Measurements from ENCODE around the gene MAP3K20.
"Not testable (repeated sequence)": the region's sequence is repeated elsewhere in the genome, so short reads cannot be mapped to it uniquely, and the experiment has no call there.

Gene MAP3K20

DNA sequence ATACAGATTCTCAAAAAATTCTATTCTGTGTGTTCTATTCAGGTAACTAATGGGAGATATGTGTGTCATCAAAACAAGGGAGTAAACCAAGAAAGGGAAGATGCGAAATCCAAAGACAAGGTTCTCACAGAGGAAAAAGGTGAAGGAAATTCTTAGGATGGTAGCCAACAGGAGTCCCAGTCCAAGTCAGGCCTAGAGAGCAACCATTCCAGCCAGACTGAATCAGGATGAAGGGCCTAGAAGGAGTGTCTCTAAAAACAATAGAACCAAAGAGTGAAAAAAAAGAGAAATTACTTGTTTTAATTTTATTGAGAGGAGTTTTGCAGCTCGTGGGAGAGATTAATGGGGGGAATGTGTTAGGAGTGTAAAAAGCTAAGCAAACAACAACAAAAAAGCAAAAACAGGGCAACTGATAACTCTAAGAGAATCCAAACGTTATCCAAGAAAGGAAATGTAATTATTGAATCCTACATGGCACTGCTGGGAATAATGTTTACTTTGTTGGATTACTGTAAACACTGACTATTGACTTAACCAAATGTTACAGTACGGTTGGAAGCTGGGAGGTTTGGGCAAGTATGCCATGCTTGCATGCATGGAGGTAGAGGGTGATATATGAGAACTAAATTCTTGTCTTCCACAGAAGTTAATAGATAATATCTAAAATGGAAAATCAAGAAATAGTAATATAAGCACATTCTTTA lies 12.3 kb downstream of the MAP3K20 start:
- no peak for DNase-seq

DNA sequence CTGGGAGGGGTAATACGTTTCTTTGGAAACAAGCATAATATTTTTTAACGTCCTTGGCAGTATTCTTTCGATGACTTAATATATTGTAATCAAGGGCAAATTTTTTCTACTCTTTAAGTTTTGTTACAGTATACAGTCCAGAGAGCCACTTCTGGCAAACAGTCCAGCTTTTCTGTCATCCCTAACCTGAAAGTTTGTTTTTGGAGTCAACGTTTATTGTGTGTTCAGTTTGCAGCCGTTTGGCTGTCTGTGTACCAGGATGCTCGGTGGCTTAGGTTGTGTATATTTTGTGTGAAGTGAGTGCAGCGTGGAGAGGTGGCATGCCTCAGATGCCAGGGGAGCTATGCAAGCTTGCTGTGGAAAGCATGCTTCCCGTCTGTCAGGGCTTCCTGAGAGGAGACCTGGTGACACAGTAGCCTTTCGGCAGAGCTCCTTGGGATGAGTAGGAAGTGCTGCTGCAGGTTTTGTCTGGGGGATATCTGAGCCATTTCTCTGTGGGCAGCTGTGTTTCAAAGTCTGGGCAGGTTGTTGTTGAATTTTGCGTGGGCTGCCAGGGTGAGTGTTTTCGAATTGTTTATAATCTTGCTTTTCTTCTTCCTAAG lies 14.7 kb downstream of the MAP3K20 start:
- DNase-seq: no peak

DNA sequence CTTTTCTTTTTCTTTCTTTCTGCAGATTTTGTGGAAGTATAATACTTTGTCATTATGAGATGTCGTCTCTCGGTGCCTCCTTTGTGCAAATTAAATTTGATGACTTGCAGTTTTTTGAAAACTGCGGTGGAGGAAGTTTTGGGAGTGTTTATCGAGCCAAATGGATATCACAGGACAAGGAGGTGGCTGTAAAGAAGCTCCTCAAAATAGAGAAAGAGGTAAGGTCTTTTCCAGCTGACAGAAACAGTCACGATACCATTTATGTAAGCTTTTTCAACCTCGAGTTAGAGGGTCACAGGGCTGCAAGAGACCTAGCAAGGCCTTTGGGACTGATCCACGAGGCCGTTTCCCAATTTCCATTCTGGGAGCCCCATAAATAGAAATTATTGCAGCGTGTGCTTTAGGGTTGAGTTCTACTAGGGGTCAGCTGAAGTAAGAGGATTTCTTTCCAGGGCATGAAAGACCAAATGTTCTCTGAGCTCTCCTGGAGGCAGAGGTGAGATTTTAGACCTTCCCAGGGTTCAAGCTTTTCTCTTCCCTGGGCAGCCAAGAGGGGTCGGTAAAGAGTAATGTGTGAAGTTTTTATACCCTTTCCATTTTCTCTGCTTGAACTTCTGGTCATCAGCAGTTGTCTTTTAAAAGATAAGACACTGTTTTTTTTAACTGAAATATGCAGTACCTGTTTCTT lies 15.5 kb downstream of the MAP3K20 start:
- DNase-seq: no peak

DNA sequence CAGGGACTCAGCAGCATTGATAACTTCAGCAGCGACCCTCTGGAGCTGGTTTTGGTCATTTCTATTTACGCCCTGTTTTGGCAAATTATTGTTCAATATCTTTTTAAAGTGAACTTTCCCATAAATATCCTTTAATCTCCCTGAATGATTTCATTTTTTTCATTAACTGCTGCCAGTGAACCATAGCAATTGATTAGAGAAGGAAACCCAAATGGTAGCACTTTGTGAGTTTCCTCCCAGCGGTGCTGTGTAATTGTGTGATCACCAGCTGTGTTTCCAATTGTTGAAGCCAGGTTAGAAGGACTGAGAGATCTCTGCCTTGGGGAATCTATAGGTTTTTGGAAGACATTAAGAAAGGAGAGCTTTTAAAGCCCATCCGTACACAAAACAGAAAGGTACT lies 16.3 kb downstream of the MAP3K20 start:
- no peak for DNase-seq

DNA sequence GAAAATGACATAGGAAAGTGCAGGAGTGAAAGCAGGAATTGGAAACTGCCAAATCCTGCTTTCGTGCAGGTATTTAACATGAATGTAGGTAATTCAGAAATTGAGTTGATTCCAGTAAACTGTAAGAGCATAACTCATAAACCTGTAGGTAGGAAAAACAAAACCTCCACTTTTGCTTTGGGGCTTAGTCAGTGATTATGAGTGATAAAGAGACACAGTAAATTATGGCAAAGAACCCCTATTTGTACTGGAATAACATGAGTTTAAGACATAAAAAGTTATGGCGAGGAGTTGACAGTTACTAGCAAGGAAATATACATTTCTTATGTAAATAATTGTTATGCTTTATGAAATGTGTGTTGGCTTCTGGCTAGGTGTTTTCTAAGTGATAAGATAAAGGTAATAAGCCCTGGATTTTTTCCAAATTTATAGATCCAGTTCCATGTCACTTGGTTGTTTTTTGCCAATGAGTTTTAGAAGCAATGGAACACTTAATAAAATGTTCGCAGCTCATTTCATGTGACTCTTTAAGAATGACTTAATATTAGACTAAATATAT lies 17.3 kb downstream of the MAP3K20 start:
- no peak for DNase-seq

DNA sequence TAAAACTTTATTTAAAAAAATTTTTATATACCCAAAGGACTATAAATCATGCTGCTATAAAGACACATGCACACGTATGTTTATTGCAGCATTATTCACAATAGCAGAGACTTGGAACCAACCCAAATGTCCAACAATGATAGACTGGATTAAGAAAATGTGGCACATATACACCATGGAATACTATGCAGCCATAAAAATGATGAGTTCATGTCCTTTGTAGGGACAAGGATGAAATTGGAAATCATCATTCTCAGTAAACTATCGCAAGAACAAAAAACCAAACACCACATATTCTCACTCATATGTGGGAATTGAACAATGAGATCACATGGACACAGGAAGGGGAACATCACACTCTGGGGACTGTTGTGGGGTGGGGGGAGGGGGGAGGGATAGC lies 18.0 kb downstream of the MAP3K20 start:
- DNase-seq: not testable (repeated sequence)

DNA sequence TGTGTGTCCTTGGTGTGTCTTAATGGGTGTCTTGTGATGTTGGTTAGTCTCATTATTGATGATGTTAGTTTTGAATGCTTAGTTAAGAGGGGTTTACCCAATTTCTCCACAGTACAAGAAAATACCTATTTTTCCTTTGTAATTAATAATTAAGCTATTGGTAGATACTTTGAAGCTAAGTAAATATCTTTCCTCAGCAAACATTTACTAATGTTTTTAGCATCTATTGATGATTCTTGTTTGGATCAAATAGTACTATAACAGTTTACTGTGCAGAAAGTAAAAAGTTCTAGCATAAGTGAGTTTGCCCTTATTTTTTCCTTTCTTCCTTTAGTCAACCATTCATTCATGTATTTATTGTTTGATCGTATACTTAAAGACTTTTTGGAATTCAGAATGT lies 19.1 kb downstream of the MAP3K20 start:
- DNase-seq: no peak

DNA sequence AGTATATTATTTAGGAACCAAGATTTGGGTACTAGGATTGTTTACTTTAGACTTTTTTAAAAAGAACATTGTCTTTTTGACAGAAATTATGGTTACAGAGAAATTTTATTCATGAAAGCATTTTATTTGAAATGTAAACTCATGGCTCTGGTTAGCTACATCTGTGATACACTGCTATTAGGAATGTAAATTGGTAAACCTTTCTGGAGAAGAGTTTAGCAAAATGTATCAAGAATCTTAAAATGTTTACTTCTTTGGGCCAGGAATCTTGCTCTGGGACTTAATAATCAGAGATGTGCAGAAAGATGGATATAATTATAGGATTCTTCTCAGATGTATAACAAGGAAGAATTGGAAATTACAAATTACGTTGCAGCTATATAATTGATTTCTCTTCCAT lies 19.7 kb downstream of the MAP3K20 start:
- DNase-seq: no peak

DNA sequence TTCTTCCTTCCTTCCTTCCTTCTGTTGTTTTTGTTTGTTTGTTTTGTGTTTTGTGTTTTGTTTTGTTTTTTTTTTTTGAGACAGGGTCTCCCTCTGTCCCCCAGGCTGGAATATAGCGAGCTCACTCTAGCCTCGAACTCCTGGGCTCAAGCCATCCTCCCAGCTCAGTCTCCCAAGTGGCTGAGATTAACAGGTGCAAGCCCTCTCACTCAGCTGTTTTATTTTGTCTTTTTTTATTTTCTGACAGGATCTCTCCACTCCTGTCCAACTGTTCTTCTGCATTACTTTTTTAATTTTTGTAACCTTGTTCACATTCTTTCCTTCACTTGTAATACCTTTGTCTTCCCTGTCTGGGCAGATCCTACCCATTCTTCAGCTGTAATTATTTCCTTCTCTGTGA lies 23.6 kb downstream of the MAP3K20 start:
- DNase-seq: no peak

DNA sequence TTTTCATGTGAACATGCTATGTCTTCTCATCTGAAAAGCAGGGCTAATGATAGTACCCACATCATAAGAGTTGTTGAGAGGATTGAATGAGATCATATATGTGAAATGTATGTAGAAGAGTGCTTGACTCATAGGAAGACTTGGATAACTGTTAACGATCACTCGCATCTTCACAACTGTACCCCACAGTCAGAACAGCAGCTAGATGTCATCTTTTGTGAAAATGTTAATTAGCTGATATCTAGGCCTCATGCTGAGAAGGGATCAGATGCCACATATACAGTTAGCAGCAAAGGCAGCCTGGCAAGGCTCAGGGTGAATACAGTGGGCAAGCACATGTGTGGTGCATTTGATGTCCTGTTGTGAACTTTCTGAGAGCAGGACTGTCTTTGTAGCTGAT lies 24.2 kb downstream of the MAP3K20 start:
- DNase-seq: no peak

DNA sequence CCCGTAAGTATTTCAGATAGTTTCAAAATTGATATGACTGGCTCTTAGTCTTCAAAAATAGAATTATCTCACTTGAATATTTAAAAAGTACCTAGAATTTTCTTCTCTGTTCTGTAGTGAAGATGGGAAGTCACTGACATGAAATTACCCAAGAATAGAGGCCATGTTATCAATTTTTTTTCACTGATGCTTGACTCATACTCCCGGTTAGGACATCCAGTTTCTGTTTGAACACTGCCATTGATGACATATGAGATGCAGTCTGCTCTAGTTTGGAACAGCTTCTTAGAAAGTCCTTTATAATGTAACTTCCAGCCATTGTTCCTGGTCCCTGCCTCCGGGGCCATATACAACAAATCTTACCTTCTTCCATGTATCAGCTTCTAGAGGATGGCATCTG lies 26.0 kb downstream of the MAP3K20 start:
- no peak for DNase-seq

DNA sequence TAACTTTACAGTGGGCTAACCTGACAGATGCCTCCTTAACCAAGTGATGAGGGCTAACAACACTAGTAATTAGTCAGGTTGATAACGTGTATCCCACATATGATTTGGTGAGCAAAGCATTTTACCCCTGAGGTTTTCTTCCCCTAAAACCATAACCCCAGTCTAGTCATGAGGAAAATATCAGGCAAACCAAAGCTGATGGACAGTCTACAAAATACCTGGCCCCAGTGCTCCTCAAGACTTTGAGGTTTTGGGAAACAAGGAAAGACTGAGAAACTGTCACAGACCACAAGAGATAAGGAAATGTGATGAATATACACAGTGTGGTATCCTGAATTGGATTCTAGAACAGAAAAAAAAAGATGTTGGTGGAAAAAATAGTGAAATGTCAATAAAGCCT lies 28.5 kb downstream of the MAP3K20 start:
- DNase-seq: no peak

DNA sequence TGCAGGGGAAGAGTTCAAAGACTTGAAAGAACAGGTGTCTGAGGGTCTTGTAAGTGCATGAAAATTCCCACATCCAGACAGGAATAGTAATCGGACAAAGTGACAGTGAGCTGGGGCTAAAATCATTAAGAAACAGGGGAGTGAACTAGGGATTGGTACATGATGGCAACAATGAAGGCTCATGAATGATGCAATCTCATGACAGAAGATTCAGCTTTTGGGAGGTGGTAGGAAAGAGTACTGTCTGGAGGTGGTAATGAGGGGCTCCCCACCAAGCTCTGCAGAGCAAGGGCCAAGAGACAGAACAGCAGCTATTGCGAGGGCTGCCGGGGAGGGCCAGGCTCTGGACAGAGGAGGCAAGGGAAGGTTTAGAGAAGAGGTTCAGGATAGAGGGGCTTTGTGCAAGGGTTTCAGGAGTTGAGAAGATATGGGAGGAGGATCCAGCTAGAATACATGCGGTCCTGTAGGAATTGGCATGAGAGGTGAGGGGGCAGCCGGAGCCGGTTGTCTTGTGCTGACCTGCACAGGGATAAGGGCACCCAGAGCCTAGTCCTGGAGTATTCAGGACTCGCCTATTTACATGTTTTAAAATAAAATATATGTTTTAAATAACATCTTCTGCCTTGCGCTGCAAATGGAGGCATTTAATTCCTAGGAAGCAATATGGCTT lies 31.4 kb downstream of the MAP3K20 start:
- DNase-seq: no peak

DNA sequence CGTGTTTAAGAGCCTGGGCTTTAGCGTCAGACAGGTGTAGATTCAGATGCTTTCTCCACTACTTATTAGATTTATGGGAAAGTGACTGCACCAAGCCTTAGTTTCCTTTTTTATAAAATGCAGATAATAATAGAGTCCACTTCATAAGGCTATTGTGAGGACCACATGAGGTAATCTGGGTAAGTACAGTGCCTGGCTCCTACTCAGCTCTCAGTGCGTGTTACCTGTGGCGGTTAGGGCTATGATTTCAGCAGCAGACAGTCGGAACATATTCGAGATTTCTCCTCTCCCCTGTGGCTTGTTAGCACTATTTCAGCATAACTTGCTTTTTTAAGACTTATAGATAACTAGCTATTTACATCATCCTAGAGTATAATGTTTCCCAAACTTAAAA lies 32.0 kb downstream of the MAP3K20 start:
- DNase-seq: no peak

DNA sequence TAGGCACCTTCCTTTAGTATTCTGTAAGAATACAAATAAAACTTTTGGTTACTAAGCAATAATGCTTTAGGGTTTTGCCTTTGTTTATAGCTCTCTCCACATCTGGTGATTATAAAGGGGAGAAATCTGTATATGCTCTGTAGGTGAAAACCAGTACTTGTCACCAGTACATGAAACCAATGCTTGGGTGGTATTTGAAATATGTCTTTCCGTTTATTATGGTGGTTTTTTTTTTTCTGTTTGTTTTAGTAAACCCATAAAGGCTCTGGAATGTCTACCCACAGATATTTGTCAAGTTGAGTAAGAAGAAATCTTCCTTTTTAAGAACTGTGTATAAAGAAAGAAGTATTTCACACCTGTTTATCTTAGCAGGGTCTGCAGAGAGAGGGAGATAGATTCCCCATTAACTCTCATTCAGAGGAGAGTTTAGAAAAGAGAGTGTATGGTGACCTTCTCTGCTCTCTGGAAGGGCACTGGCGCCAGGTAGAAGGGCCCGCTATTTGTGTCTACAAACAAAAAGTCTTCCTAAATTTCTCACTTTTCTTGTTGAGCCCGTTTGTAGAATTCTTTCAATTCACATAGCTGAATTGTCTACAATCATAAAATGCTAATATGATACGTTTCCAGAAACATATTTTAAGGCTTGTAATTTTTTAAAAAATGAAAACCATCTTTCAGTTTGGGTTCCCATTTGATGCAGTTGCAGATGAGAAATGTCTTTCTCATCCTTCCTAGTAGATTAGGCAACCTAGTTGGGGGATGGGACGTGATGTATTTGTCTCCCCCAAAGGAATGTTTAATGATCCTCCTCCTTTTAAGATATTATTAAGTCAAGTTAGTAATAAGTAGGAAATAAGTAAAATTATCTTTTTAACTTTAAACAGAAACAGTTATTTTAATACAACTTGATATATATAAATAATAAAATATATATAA lies 33.9 kb downstream of the MAP3K20 start:
- DNase-seq: no peak

DNA sequence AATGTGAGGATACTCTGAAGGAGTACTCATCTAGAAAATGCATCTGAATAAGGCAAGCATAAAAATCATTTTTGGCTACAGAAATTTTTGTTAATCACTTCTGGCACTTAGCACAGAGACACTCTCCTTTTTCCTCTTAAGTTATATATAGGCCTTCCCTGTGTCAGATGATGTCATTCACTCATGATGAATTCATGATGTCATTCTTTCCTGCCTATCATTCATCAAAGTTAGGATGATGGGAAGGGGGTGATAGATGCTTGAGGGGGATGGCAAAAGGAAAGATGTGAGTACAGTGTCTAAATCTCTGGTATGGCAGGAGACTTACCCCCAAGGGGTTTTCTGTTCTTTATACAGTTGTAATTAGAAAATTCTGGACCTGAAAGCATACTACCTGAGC lies 42.0 kb downstream of the MAP3K20 start:
- no peak for DNase-seq

DNA sequence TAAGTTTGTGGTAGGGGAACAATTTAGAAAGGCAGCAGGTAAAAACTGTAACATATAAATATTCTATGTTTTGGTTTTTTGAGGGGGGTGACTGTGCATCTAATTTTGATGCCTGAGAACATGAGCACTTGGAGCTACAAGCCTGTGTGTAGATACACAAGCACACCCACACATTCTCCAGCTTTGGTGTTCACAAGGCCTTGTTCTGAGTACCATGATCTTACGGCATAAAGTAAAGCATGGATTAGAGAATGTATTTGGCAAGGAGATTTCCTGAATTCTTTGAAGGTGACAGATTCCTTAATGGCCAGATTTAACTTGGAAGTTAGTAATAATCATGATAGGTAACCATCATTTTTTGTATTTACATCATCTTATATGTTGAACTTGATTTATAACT lies 42.7 kb downstream of the MAP3K20 start:
- no peak for DNase-seq

DNA sequence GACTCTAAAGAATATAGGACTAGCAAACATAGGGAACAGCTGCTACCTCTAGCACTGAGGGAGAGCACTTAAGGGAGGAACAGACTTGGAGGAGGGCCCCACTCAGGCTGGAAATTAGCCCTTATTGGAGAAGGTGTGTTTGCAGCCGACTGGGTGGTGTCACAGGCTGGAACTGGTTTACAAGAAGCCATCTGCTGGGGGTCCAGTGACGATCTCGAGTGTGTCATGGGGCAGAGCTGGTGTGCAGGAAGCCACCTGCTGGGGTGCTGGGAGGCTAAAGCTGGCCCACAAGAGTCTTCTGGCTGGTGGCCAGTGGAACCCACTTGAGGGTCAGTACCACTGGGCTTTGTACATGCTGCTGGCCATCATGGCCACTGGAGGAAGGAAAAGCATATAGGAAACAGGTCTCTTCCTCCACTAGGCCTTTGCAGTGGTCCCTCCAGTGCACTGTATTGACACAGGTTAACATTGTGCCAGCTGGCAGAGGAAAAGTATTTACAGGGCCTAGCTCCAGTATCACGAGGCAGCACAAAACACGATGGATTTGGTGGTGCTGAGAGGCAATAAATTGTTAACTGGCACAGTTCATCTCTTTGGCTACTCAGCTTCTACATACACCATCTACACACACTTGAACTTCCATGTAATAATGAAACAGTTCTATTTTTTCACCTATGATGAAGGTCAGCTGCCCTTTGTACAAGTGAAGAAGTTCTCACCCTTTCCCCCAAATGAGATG lies 43.6 kb downstream of the MAP3K20 start:
- DNase-seq: peak; percentile 90

DNA sequence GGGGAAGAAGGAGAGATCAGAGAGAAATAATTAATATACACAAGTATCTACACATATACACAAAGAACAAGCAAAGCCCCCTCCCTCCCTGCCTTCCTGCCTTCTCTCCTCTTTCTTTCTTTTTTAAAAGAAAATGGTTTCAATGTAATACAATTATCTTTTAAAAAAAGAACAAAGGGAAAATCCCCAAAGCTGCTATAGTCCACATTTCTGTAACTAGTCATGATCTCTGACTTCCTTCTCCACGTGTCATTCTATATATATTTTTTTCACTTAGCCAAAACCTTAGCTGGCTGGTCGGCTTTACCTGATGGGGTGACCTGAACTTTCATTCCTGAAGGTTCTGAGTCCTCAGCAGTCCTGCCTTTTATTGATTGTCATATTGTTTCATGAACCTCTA lies 44.3 kb downstream of the MAP3K20 start:
- DNase-seq: no peak

DNA sequence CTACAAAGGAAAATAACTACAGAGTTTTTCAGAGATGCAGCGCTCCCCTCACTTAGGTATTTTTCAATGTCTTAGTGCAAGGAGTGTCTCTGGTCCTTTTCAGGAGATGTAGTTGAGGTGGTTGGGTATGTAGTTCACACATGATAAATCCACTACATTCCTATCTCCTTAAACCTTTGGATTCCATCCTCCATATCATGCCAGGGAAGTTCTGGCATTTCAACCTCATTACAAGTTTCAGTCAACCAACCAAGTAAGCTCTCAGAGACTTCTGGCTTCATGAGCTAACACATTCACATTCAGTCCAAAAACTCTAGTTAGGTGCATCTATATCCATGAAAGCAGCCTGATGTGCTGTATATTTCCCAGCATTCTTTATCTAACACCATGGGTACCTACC lies 47.3 kb downstream of the MAP3K20 start:
- no peak for DNase-seq

DNA sequence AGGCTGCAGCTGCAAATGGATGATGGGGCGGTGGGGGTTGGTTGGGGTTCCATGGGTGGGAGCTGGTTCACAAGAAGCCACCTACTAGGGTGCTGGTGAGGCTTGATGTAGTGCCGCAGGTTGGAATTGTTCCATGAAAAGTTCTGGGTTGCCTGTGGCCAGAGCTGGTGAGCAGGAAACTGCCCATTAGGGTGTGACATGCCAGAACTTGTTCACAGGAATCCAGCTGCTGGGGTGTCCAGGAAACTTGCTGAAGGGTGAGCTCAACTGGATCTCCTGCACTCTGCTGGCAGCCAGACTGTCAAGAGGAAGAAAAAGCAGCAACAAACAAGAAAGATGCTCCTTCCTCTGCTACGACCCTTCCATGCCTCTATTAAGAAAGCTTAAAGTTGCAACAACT lies 48.8 kb downstream of the MAP3K20 start:
- DNase-seq: no peak

DNA sequence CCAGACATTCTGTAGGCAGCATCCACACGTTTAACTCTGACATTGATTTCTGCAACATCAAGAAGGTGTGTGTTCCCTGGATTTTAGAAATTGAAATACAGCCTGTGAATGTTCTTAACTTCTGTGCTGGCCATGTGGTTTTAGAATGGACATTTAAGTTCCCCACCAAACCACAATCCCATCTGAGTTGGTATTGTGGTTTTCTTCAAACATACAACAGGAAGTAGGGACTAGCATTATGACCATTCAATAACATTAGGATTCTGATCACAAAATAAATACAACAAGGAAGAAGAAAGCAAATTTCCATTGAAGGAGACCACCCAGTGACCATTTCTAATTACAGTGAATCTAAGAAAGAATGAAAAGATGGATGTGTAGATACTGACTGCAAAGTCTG lies 51.2 kb downstream of the MAP3K20 start:
- no peak for DNase-seq

All from NCI-H2171 treated with DMSO at 0.1 percent for 48 hours (cell line).